ENCODE results near the gene SNAPC2.
A peak's percentile ranks its signal among the peaks of the same experiment; 100 is the strongest.

The SNAPC2 gene, protein sequence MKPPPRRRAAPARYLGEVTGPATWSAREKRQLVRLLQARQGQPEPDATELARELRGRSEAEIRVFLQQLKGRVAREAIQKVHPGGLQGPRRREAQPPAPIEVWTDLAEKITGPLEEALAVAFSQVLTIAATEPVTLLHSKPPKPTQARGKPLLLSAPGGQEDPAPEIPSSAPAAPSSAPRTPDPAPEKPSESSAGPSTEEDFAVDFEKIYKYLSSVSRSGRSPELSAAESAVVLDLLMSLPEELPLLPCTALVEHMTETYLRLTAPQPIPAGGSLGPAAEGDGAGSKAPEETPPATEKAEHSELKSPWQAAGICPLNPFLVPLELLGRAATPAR

DNA sequence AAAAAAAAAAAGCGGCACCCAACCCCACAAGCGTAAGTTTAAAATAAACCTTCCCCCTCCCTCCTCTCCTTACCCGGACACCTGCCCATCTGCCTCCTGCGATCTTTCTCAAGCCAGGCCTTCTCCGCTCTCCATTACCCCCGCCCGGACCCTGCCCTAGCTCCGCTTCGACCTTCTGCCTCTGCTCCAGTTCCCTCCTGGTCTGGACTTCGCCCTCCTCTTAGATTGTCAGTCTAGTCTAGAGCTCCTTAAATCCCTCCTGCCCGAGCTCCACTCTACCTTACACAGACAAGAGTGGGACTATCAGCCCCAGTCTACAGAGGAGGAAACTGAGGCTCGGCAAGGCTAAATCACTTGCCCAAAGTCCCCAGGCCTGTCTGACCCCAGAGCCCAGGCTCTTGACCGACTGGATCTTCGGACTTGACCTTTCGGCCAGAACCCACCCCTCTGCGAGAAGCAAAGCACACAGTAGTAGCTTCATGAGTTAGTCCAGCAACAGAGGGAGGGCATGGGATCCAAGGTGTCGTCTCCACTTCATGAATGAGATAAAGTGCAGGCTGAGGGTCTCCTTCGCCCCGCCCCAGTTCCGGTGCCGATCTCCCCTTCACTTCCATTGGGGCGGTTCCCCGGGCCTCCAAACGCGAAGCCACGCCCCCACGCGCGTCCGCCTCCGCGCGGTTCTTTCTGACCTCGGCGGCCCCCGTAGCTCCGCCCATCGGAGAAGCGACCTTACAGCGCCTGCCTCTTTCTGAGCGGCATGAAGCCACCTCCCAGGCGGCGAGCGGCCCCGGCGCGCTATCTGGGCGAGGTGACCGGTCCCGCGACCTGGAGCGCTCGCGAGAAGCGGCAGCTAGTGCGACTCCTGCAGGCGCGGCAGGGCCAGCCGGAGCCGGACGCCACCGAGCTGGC is at the start of gene SNAPC2:
Gene SNAPC2, plus strand, starts transcription at position 729 of the 909 bp plus-strand sequence. Its CDS starts 29 bp downstream, at position 758.
- peak; percentile 96 for DNase-seq (ENCODE audit: low spot score)

DNA sequence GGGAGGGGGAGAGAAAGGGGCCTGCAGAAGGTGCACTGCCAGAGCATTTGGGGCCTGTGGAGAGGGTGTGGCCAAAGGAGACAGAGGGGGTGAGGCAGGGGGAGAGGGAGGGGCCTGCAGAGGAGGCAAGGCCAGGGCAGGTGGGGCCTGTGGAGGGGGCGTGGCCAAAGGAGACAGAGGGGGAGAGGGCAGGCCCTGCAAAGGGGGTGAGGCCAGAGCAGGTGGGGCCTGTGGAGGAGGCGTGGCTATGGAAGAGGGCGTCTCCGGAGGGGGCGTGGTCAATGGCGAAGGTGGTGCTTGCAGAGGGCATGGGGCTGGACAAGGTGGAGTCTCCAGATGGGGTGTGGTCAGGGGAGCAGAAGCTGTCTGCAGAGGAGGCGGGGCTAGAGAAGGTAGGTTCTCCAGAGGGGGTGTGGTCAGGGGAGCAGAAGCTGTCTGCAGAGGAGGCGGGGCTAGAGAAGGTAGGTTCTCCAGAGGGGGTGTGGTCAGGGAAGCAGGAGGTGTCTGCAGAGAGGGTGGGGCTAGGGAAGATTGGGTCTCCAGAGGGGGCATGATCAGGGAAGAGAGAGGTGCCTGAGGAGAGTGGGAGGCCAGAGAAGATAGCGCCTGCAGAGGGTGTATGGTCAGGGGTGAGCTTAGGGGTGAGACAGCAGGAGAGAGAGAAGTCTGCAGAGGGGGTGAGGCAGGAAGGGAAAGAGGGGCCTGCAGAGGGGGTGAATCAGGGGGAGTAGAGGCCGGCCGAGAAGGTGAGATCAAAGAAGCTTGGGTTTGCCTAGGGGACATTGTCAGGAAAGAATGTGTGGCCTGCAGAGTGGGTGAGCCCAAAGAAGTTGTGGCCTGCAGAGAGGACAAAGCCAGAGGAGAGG is 49.3 kb upstream of the SNAPC2 start:
- DNase-seq (ENCODE audit: low spot score) = peak; percentile 98

DNA sequence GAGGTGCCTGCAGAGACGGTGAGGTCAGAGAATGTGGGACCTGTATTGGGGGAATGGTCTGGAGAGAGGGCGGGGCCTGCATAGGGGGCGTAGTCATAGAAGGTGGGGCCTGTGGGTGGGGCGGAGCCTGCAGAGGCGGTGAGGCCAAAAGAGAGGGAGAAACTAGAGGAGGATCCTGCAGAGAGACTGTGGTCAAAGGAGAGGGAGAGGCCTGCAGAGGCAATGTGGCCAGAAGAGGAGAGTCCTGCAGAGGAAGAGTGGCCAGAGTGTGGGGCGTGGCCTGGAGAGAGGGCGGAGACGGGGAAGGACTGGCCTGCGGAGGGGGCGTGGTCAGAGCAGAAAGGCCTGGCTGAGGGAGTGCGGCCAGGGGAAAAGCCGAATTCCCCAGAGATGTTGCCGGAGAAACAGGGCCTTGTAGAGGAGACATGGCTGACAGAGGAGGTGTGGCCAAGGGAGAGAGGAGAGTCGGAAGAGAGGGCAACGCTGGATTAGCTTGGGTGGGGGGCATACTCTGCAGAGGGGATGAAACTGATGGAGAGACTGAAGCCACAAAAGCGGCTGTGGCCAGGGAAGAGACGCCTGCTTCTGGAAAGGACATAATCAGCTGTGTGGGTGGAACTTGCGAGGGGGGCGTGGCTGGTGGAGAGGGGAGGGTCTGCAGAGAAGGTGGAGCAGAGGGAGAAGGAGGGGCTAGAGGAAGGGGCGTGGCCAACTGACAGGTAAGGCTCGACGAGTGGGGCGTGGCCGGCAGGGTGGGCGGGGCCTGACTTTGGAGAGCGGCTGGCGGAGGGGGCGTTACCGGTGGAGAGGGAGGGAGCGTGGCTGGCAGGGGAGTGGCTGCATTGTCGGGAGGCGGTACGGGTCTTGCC is 48.5 kb upstream of the SNAPC2 start:
- peak; percentile 94 for DNase-seq (ENCODE audit: low spot score)

DNA sequence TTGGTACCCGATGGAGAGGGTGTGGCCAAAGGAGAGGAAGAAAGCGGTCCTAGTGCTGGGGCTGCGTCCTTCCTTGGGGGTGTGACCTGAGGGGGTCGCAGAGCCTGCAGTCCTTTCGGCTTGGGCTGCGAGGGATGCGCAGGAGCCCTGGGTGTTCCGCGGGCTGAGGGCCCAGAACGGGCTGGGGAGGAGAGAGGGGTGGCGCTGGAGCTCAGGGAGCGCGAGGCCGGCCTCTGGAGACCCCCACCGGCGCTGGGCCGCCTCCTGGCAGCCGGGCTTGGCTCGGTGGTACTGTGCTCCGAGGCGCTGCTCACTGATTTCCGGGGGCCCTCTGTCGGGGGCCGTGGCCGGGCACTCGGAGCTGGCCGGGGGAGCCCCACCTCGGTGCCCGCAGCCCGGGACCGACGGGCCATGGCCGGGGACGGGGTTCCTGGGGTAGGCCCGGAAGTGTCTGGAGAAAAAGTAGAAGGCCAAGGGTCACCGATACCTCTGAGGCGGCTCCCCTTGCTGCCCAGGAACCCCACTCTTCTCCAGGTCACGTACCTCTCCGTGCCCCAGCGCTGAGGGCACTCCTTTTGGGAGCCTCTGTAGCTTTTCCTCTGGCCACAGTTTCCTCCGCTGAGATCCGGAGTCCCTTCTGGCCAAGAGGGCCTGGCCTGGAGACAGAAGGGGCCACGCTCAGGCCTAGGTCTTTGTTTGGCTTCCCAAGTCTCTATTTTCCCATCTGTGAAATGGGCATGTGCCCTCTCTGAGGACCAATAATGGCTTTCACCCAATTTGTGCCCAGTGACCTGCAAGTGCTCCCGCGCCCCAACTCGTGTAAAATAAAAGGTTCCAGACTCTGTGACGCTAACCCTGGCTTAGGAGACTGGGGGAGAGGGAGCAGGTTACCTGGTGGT is 47.6 kb upstream of the SNAPC2 start:
- DNase-seq (ENCODE audit: low spot score) = no peak

DNA sequence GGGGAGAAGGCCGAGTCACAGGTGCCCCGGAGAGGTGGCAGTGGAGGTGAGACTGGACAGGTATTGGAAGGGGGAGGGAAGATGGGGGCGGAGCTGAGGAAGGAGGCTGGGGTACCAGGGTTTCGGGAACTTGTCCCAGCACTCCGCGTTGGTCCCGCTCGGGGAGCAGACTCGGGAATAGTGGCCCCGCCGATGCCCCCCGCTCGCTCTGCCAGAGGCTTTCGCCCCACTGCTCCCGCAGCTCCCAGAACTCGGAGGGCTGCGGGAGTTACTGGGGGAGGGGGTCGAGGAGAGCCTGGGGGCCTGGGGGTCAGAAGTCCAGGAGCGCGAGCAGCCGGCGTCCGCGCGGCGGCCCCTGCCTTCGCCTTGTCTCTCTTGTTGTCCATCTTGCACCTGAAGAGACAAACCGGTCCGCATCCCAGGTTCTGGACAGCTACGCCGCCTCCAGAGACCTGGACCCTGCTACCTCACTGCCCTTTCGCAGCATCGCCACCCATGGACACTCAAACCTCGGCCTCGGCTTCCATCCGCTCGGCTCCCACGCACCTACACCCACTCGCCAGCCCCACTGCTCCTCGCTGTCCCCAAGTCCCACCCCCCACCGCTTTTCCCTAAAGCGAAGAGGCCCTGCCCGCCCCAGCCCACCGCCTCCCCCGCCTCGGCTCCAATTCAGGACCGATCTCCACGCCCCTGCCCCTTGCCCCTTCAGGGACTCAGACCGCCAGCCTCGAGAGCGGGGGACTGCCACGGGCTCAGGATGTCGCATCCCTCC is 46.6 kb upstream of the SNAPC2 start:
- no peak for DNase-seq (ENCODE audit: low spot score)

DNA sequence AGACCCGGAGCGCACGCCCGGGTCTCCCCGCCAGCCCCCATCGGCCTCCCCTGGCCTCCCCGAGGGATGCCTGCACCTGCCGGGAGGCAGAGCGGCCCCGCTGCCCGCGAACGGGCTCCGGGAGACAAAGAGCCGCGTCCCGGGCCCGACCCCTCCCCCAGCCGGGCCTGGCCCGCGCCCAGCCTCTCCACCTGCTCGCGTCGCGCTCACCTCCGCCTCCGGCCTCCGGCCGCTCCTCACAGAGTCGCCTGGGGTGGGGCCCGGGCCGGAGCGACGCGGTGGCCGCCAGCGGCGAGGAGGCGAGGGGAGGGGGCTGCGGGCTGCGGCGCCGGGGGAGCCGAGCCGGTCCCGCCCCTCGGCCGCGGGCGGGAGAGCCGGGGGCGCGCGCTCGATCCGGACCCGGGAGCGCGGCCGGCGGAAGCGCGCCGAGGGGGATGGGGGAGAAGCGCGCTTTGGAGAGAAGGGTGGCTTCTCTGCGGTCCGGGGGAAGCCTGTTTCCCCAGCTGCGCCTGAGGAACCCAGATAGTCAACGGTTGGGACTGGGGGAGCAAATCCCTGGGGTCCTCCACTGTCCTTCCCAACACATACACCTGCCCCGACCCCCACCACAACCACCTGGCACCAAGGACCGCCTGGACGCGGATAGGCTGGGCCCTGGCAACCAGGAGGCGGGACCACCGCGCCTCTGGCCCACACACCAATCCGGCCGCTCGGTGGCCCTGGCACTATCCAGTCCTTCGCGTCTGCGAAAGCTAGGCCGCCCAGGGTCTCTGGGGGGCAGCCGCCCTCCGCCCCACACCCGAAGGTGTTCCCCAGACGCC is 45.9 kb upstream of the SNAPC2 start, which contains the start of gene PRR36:
Gene PRR36, minus strand, starts transcription at position 315 of the 821 bp plus-strand sequence. CDS start 701 bp downstream, outside the sequence.
- DNase-seq (ENCODE audit: low spot score) = no peak

DNA sequence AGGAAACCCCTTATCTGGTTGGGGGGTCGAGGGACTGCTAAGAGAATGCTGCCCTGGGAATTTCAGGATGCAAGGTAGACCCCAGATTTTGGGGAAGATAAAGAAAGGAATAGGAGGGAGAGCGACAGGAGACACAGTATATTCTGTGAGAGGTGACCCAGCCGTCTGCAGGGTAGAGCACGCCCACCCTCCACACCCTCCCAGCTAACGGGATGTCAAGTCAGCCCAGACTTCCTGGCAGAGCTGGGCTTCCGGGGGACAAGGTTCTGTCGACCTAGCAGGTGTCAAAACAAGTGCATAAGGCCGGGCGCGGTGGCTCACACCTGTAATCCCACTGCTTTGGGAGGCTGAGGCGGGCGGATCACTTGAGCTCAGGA is 45.3 kb upstream of the SNAPC2 start:
- DNase-seq (ENCODE audit: low spot score) = no peak

DNA sequence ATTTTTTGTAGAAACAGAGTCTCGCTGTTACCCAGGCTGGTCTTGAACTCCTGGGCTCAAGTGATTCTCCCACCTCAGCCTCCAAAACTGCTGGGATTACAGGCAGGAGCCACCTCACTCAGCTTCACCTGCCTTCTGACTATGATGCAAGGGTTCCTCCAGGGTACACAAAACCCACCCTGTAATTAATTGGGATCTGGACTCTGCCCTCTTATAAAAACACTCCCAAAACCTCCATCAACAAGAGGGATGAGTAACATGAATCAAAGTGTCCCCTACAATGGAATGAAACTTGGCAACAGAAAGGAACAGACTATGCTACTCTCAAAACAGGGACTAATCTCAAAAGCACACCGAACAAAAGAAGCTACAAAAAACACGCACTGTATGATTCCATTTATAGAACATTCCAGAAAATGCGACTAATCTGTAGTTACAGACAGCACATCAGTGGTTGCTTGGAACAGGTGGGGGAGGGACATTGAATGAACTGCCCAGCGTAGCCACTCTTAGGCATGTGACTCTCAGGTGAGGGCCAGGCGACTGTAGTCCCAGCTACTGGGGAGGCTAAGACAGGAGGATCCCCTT is 42.8 kb upstream of the SNAPC2 start:
- no peak for DNase-seq (ENCODE audit: low spot score)

DNA sequence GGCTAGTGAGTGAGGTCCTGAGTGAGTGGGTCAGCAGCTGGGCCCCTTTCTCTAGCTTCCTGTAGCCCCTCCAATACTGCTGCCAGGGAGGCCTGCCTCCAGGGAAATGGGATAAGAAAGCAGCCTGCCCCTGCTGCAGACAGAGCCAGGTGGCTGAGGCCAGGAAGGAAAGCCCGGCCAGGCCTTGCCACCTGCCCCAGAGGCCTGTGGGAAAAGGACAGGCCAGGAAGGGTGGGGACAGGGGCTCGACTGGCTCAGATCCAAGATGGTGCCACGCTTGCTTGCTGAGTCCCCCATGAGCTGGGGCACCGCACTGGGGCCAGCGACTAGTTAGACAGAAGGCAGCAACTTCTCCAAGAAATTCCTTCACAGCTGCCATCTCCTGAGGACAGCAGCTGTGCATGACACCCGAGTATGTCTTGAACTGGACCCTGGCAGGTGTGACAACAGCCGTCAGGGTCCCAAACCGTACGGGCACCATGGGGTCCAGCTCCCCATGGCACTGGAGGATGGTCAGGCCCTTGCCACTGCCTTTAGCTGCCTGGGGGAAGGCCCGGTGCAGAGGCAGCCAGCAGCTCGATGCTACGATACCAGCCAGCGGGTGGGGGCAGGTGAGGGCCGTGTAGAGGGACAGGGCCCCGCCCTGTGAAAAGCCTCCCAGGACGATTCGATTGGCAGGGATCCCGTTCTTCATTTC is 40.9 kb upstream of the SNAPC2 start:
- DNase-seq (ENCODE audit: low spot score) = no peak

DNA sequence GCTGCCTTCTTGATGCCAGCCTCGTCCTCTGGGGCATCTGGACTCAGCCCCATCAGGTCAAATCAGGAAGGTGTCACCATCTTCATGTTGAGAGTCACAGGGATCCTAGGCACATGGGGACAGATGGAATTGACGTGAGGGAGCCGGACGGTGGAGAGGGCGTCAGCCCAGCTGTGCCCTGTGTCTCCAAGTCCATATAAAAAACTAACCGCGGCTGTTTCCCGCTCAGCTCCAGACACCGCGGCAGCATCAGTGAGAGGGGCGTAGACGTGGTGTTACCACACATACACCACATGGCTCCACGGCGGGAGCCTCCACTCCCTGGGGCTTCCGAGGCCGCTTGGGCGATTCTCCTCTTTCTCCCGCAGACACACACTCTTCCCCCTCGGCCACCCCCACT is 40.3 kb upstream of the SNAPC2 start:
- no peak for DNase-seq (ENCODE audit: low spot score)

DNA sequence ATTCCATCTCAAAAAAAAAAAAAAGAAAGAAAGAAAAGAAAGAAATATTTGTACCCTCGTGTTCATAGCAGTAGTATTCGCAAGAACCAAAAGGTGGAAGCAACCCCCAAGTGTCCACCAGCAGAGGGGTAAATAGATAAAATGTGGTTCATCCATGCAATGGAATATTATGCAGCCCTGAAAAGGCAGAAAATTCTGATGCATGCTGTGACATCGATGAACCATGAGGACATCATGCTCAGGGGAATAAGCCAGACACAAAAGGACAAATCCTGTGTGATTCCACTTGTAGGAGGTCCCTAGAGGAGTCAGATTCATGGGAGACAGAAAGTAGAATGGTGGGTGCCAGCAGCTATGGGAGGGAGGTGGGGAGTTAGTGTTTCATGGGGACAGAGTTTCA is 38.2 kb upstream of the SNAPC2 start:
- DNase-seq (ENCODE audit: low spot score) = no peak

DNA sequence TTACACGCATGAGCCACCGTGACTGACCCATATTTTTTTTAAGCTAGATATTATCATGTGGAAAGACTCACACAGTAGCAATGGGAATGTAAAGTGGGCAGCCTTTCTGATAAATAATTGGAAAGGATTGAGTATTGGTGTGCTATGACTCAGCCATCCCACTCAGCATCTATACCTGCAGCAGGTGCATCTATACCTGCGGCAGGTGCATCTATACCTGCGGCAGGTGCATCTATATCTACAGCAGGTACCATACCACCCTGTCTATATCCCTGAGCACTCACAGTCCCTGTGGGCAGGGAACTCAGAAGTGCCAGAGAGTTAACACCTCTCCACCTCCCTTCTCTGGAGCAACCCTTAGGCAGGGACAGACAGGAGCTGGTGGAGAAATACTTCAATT is 37.0 kb upstream of the SNAPC2 start:
- DNase-seq (ENCODE audit: low spot score) = no peak

DNA sequence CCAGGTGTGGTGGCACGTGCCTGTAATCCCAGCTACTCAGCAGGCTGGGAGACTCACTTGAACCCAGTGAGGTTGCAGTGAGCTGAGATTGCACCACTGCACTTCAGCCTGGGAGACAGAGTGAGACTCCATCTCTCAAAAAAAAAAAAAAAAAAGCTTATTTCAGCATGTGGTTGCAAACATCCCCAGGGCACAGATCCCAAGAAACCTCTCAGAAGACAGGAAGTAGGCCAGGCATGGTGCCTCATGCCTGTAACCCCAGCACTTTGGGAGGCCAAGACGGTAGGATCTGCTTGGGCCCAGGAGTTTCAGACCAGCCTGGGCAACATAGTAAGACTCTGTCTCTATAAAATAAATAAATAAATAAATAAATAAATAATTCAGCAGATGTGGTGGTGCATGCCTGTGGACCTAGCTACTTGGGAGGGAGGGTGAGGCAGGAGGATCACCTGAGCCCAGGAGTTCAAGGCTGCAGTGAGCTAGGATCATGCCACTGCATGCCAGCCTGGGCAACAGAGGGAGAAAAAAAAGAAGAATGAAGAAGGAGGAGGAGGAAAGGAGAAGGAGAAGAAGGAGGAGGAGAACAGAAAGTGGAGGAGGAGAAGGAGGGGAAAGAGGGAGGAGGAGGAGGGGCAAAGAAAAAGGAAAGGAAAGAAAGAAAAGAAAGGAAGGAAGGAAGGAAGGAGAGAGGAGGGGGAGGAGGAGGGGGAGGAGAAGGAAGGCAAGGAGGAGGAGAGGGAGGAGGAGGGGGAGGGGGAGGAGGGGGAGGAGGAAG is 36.2 kb upstream of the SNAPC2 start:
- no peak for DNase-seq (ENCODE audit: low spot score)

DNA sequence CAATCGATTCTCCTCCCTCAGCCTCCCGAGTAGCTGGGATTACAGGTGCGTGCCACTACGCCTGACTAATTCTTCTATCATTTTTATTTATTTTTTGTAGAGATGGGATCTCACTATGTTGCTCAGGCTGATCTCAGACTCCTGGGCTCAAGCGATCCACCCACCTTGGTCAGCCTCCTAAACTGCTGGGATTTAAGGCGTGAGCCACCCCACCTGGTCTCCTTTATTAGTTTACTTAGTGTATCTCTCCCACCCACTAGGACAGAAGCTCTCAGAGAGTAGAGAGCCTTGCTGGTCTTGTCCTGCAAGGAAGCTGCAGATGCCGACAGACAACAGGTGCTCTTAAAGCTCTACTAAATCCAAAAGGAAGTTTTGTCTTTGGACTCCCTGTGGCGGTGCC is 34.3 kb upstream of the SNAPC2 start:
- no peak for DNase-seq (ENCODE audit: low spot score)

DNA sequence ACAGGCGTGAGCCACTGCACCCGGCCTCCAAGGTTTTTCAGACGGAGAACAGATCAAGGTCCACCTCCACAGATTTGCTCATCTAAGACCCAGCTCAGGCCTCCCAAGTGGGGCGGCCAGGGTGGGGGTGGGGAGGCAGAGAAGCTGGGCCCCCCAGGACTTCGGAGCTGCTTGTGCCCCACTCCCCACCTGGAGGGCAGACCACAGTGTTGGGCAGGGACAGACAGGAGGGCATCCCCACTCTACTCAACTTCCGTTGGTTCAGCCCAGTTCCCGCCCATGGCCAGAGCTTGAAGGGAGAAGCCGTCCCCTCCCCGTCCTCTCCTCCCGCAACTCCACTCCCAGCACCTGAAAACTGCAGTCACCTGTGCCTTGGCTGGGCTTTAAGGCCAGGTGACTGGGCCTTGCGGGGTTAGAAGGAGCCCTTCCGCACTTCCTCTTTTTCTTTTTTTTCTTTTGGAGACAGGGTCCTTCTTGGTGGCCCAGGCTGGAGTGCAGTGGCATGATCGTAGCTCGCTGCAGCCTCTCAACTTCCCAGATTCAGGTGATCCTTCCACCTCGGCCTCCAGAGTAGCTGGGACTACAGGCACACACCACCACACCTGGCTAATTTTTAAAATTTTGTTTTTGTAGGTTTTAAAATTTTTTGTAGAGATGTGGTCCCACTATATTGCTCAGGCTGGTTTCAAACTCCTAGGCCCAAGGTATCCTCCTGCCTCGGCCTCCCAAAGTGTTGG is 32.6 kb upstream of the SNAPC2 start:
- no peak for DNase-seq (ENCODE audit: low spot score)
